NCI-H2081 treated with DMSO at 0.1 percent for 48 hours (cell line): ENCODE data around the gene RIPK3.
"Not testable (repeated sequence)": the region's sequence is repeated elsewhere in the genome, so short reads cannot be mapped to it uniquely, and the experiment has no call there.

Experiments used
- DNase-seq: peaks from one replicate; lab custom pipeline; 2025; lab: John Stamatoyannopoulos, UW

RIPK3 gene

GRCh38 chr14:24343795-24344660 is 4.2 kb upstream of the RIPK3 start:
- DNase-seq = no peak

- DNase-seq = no peak
These were observed 3.1 kb upstream of the RIPK3 start for GRCh38 chr14:24342889-24343288.

DNA sequence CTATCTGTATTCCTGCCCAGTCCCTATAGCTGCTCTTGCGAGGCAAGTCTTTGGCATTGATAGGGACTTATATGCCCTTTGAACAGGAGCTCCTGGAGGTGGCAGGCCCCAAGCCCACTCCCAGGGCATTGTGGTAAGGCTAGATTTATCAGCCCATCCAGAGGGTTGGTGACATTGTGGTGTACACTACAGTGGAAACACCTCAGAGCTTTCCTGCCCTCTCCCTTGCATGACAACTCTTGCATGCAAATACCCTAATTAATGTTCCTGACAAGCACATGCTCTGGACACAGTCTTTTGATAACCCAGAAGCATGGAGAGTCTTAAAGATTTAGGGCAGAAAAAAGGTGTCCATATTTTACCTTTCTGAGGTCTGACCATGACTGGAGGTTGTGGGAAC is 815 bp upstream of the RIPK3 start:
- no peak for DNase-seq

DNA sequence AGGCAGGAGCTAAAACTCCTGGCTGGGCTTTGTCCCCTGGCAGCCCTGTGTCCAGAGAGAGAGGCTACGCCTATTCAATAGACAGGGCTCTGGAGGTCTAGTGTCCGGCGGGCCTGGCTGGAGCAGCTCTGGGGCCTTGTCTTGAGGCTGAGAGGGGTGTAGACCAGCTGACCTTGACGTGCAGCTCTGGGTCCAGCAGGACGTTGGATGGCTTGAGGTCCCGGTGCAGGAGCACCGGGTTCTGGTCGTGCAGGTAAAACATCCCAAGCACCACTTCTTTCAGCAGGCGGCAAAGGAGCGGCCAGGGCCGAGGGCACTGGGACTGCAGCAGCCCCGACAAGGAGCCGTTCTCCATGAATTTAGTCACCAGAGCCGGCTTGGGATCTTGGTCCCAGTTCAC is 948 bp downstream of the RIPK3 start:
- no peak for DNase-seq

GRCh38 chr14:24337824-24338175 is 2.0 kb downstream of the RIPK3 start:
- no peak for DNase-seq

DNA sequence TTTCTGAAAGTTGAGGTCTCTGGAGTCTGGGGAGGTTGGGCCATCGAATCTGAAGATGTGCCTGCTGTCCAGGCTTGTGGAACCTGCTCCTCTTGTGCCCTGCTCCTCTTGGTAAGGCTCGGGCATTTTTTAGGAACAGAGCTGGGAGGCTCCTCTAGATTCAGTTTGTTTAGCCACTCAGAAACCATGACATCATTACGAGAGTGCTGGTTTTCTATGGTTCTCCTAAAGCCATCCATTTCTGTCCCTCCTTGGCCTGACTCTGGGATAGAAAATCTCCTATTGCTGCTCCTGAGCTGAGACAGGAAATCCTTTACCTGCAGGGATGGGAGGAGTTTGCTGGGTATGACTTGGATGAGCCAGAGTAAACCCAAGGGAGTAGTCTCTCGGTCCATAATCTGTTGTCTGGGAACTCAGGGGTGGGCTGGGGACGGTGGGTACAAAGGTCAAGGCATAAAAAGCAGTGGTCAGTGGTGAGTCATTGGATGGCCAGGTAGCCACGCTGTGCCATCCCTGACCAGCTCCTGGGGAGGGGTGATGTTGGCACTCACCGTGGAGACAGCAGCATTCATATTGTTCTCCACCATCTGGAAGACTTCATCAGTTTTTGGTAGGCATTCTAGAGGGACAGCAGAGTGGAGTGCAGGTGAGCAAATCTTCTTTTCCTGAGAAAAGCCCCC is 2.5 kb downstream of the RIPK3 start:
- no peak for DNase-seq

GRCh38 chr14:24335461-24336171 is 4.2 kb downstream of the RIPK3 start:
- DNase-seq = no peak

DNA sequence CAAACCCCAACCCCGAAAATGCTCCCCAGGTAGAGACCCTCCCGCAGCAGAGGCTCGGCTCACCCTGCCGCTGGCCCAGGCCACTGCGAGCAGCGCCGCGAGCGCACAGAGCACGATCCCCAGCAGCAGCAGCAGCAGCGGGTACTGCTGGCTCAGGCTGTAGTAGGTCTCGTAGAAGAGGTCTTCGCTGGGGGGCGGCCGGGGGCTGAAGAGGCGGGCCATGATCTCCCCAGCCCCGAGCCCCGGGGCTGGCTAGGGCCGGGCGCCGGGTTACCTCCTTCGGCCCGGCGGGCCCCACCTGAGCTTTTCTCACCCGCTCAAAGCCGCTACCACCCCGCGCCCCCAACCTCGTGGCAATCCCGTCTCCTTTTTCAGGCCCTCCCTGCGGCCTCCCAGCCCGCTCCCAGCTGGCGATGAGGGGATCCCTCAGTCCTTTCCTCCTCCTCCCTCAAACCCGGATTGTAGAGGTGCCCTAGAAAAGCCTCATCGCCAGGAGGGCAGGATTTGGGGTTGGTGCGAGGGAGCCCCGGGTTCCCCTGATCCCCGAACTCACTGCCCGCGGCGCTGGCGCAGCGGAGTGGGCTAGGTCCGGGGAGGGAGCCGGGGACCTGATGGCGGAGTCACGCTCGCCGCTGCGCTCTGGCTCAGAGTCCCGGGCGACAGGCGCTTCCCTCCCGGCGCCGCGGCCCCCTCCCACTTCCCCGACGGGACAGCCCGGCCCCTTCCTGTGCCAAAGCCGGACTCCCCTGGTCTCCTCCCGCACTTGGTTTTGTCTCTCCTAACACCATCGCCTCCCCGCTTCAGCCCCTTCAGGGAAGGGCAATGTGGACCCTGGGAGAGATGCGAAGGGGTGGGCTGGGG is 5.1 kb downstream of the RIPK3 start, which contains the start of gene ADCY4:
ADCY4 (minus strand) TSS at position 641 of the 861 bp plus-strand sequence; CDS start at position 222, 419 bp downstream.
- no peak for DNase-seq

GRCh38 chr14:24332268-24332993 is 7.4 kb downstream of the RIPK3 start:
- no peak for DNase-seq

DNA sequence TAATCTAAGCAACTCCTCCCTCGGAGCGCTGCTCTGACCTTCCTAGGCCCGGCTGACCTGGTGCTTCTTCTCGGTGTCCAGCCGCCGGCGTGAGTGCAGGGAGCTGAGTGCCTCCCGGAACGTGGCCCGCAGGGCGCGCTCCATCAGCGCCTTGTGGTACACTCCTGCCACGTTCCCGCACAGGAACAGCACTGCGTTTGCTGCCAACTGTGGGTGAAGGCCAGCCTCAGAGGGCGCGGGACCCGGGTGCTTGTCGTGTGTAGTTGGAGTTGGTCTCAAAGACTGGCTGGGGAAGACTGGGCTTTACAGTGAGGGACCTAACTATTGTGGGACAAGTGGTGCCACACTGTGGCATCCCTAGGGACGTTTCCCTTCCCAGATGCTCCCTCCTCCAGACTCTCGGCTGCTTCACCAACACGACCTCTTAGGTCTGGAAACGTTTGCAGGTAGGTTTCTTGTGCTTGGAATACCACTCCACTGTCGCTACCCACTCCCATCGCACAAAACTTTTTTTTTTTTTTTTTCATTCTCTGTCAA is 8.0 kb downstream of the RIPK3 start:
- no peak for DNase-seq

DNA sequence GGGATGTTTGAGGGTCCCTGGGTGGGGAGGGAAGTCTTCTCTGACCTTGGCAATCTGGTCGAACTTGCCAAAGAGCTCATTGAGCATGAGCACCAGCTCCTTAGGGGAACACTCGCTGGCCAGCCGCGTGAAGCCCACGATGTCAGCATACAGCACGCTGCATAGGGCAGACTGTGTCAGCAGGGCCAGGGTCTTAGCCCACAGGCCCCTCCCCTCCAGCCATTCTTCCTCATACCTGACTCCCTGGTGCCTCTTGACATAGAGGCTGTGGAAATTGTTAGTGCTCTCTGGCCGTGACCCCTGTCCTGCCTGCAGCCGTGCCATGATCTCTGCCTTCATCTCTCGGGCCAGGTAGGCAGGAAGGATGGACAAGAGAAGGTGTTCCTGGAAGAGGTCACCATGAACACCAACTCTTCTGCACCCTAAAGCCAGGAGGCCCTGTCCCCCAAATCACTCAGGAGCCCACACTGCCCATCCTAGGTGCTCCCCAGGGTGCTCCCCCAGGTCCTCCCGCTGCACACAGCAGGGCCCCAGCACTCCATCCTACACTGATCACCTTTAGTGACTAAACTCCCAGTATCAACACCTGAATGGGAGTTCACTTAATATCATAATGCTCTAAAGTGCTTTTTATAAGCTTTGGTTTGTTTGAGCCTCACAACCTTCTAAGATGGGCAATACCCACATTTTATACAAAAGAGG is 8.7 kb downstream of the RIPK3 start:
- no peak for DNase-seq

GRCh38 chr14:24329736-24330135 is 10.1 kb downstream of the RIPK3 start:
- no peak for DNase-seq

DNA sequence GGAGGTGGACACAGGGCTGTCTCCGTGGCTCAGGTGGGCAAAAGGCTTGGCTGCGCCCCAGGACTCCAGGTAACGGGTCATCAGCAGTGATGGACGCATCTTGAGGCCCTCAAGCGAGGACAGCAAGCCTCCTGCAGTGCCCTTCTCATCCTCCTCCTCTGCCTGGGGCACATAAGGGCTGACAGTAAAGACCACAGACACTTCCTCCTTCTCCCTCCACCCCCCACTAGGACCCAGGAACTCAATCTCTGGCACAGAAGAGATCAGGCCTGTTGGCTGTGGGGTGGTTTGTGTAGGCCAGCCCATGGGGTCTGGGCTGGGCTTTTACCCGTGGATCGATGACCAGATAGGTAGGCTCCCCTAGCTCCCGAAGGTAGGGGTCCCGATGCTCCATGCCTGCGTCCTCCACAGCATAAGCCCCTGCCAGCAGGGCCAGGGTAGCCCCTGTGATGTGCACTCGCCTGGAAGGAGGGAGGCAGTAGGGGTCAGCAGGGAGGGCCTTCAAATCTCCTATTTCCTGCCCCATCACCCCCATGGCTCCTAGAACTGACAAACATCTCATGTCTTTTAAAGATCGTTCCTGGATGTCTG is 10.6 kb downstream of the RIPK3 start:
- DNase-seq = no peak

DNA sequence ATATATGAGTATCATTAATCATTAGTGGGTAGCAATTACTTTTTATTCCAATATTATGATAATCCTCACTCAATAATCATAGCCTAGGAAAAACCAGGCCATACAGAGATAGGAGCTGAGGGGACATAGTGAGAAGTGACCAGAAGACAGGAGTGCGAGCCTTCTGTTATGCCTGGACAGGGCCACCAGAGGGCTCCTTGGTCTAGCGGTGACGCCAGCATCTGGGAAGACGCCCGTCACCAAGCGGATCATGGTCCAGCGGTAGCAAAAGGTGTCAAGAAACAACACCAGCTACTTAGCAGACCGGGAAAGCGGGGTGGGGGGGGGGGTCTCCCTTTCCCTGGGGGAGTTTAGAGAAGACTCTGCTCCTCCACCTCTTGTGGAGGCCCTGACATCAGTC is 11.9 kb downstream of the RIPK3 start:
- not testable (repeated sequence) for DNase-seq

GRCh38 chr14:24327303-24327702 is 12.5 kb downstream of the RIPK3 start:
- no peak for DNase-seq

DNA sequence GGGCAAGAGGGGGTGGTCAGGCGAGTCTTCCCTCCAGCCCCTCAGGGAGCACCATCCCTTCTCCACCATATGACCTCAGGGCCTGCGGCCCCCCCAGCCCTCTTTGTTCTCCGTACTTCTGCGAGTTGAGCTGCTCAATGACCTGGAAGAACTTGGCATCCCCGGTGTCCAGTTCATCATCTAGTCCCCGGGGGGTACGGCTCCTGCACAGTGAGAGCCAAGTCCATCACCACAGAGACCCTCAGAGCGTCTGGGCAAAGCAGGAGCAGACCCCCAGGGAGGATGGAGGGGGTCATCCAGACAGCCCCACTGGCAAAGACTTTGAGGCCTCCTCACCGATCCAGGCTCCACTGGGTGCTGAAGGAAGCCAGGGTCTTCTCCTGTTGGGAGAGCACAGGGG is 13.8 kb downstream of the RIPK3 start:
- no peak for DNase-seq

DNA sequence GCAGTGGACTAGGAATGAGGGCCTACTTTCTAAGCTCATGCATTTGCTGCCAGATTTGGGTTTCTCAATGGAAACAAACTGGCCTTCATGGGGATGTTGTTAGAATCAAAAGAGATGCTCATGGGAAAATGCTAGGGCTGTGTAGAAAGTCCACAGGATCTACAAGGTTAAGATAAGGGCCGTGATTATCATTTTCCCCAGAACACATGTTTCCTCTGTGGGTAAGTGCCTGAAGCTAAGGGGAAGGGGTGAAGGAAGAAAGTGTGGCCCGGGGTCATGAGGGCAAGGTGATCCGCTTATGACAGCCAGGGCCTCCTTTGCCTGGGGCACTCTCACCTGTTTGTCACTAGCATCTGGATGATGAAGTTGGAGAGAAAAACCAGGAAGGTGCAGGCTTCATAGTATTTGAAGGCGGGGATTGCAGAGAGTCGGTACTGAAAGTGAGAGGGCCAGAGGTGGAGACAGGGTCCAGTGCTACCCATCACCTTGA is 14.7 kb downstream of the RIPK3 start:
- no peak for DNase-seq

DNA sequence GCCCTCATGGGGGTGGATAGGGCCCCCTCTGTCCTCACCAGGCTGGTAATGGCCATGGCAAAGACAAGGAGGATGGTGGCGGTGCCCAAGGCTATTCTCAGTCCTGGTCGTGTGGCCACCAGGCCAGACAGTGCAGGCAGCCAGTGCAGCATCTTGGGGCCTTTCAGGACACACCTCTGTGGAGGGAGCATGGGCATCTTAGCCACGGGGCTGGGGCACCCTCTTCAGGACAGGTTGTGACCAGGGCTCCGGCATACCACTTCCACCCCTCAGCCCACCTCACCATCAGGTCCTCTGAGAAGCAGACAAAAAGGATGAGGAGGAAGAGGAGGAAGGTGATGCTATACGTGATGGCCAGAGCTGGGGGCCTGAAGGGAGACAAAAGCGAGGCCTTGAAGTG is 15.8 kb downstream of the RIPK3 start:
- no peak for DNase-seq

DNA sequence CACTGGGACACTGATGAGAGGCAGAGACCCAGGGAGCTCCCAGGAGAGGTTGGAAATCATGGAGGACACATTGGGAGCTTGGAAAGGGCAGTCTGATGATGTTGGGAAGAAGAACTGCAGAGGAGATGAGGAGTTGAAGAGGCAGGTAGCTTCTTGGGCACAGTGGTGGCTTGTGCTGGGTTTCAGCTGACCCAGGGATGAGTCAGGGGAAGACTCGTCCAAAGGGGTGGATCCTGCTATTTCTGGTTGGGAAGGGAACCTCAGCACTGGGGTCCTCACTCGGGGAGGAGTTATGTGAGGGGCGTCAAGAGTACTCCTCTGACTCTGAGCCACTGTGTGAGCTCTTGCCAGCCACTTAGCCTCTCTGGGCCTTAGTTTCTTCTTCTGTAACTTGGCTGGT is 16.4 kb downstream of the RIPK3 start:
- DNase-seq = no peak

DNA sequence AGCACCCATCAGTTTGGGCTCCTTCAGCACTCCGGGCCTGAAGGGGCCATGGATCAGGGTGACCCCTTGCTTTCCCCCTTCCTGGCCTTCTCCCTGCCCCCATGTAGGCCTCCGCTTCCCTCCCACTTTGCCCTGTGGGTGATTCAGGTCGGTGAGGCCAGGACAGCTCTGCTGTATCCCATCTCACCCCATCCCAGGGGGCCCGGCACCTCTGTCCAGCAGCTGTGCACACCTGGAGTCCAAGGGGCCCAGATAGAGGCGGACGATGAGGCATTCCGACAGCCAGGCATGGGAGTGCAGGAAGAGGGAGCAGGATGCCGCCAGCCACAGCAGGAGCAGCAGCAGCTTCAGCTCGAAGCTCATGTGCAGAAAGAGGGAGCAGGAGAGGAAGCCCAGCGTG is 17.1 kb downstream of the RIPK3 start:
- DNase-seq = no peak
